Muscle of leg (tissue), 11 donors: ENCODE results near the gene CAMK2N2. TPM values are rescaled to one million over a fixed set of nuclear protein-coding genes. Genes with fewer than 3 reads are reported as not detected.
A peak's percentile ranks its signal among the peaks of the same experiment; 100 is the strongest.
"Not testable (repeated sequence)": the region's sequence is repeated elsewhere in the genome, so short reads cannot be mapped to it uniquely, and the experiment has no call there.

Source experiments
- DNase-seq: peaks from one replicate; pipeline ENCODE4 v3.0.0; 2013
- H3K27ac ChIP-seq: one replicate; pipeline ENCODE4 v1.5.1; 2013; ENCODE audit warnings: mild to moderate bottlenecking, low read length, control low read depth
- H3K27me3 ChIP-seq: one replicate; pipeline ENCODE4 v1.6.1; 2013; ENCODE audit warnings: low read length; ENCODE audit not compliant: control insufficient read depth, insufficient read depth
- H3K36me3 ChIP-seq: one replicate; pipeline ENCODE4 v1.6.1; 2013; ENCODE audit warnings: low read length; ENCODE audit not compliant: control insufficient read depth, insufficient read depth
- H3K4me1 ChIP-seq: one replicate; pipeline ENCODE4 v1.6.1; 2013; ENCODE audit warnings: low read length; ENCODE audit not compliant: control insufficient read depth, insufficient read depth
- H3K4me3 ChIP-seq: one replicate; pipeline ENCODE4 v1.5.1; 2013; ENCODE audit warnings: low read length, control low read depth
- H3K9me3 ChIP-seq: replicated peaks from 2 replicates; pipeline ENCODE4 v1.6.1; 2013; ENCODE audit warnings: low read depth, low read length; ENCODE audit not compliant: control insufficient read depth
- WGBS: methylation state at CpG from one replicate; pipeline ENCODE4 v1.1.5; 2013; ENCODE audit warnings: missing lambda C conversion rate; ENCODE audit not compliant: insufficient coverage; 5-methylcytosine and 5-hydroxymethylcytosine counted together
- polyA plus RNA-seq, 8 donors: library from polyadenylated mRNA; unstranded; fragments of 120-200 nt; gene quantifications; one replicate each; pipeline versions ENCODE4 v1.2.1 to v1.2.3, GENCODE V29; 2013; ENCODE audit warnings: inconsistent platforms in 1 of 8, low replicate concordance in 1 of 8; ENCODE audit not compliant: insufficient read length in 8 of 8, insufficient read depth in 1 of 8
- total RNA-seq: library from RNA; stranded (reverse); fragments of 120-200 nt; gene quantifications from one replicate; pipeline ENCODE4 v1.2.4, GENCODE V29; 2013

The CAMK2N2 gene
- total and polyA plus RNA-seq, 9 donors, result 0.04 to 0.16 (median 0.10) TPM; not detected in 6

GRCh38 chr3:184275961-184276910 lies 14.9 kb upstream of the CAMK2N2 start, which contains the start of gene ECE2:
Gene ECE2 (plus strand): TSS chr3:184276022. CDS start chr3:184276154, 132 bp downstream.
- no peak for DNase-seq
- Histone ChIP-seq H3K4me1 (no peaks in the 10 kb centered on the region), H3K9me3 (no peaks in the 10 kb centered on the region), H3K4me3 (no peak within 1 kb of the TSS), H3K27me3 (peaks cover 56% of the 10 kb centered on the region), H3K36me3 (no peaks in the 10 kb centered on the region), H3K27ac (no peak within 1 kb of the TSS)
- WGBS, result 8% methylated on average over 62 of the region's 65 CpGs

GRCh38 chr3:184275381-184275701 lies 14.0 kb upstream of the CAMK2N2 start:
- H3K27ac ChIP-seq, result no peak overlapping the region
- DNase-seq, result no peak
- no peaks in the 10 kb centered on the region for H3K9me3 ChIP-seq
- H3K4me3 ChIP-seq, result no peak overlapping the region
- H3K36me3 ChIP-seq, result no peaks in the 10 kb centered on the region
- peaks cover 57% of the 10 kb centered on the region for H3K27me3 ChIP-seq
- WGBS, result 56% methylated on average over 8 of the region's 12 CpGs
- no peaks in the 10 kb centered on the region for H3K4me1 ChIP-seq

- no peak overlapping the region for H3K4me3 ChIP-seq
- peaks cover 44% of the 10 kb centered on the region for H3K27me3 ChIP-seq
- H3K4me1 ChIP-seq, result no peaks in the 10 kb centered on the region
- H3K36me3 ChIP-seq, result no peaks in the 10 kb centered on the region
- no peaks in the 10 kb centered on the region for H3K9me3 ChIP-seq
- H3K27ac ChIP-seq, result no peak overlapping the region
- WGBS, result no CpG with 5 or more reads among the region's 1 CpG
- DNase-seq, result no peak
These were observed 10.9 kb upstream of the CAMK2N2 start for GRCh38 chr3:184272269-184272668.

GRCh38 chr3:184267249-184267648 lies 5.9 kb upstream of the CAMK2N2 start:
- not testable (repeated sequence) for H3K27ac ChIP-seq, H3K4me1 ChIP-seq, H3K4me3 ChIP-seq, DNase-seq, H3K36me3 ChIP-seq, H3K9me3 ChIP-seq
- WGBS, result no CpG with 5 or more reads among the region's 1 CpG
- H3K27me3 ChIP-seq, result peaks cover 37% of the 10 kb centered on the region

GRCh38 chr3:184262764-184263179 lies 1.4 kb upstream of the CAMK2N2 start:
- H3K36me3 ChIP-seq, result no peaks in the 10 kb centered on the region
- no peak overlapping the region for H3K27ac ChIP-seq
- peaks cover 23% of the 10 kb centered on the region for H3K4me1 ChIP-seq
- H3K4me3 ChIP-seq, result no peak overlapping the region
- WGBS, result 6% methylated on average over 4 of the region's 15 CpGs
- H3K27me3 ChIP-seq, result peaks cover 61% of the 10 kb centered on the region
- H3K9me3 ChIP-seq, result no peaks in the 10 kb centered on the region
- no peak for DNase-seq

- Histone ChIP-seq H3K4me1 (peaks cover 23% of the 10 kb centered on the region), H3K4me3 (peak overlapping the region; percentile 9), H3K27ac (no peak overlapping the region), H3K36me3 (no peaks in the 10 kb centered on the region), H3K27me3 (peaks cover 61% of the 10 kb centered on the region), H3K9me3 (no peaks in the 10 kb centered on the region)
- DNase-seq, result no peak
- under 1% methylated on average over 46 of the region's 66 CpGs for WGBS
These were observed 756 bp upstream of the CAMK2N2 start for GRCh38 chr3:184261854-184262763.

GRCh38 chr3:184260724-184261269 lies 556 bp downstream of the CAMK2N2 start:
- Histone ChIP-seq H3K9me3 (no peaks in the 10 kb centered on the region), H3K4me1 (peaks cover 23% of the 10 kb centered on the region), H3K4me3 (no peak overlapping the region), H3K27ac (no peak overlapping the region), H3K36me3 (no peaks in the 10 kb centered on the region), H3K27me3 (peaks cover 61% of the 10 kb centered on the region)
- DNase-seq, result no peak
- WGBS, result under 1% methylated on average over 38 of the region's 49 CpGs

GRCh38 chr3:184259878-184260723 lies 1.3 kb downstream of the CAMK2N2 start:
- H3K27me3 ChIP-seq, result peaks cover 55% of the 10 kb centered on the region

GRCh38 chr3:184259396-184259877 lies 1.9 kb downstream of the CAMK2N2 start:
- 2% methylated on average over 20 of the region's 28 CpGs for WGBS
- DNase-seq, result no peak

More at GRCh38 chr3:184259878-184260723, 1.3 kb downstream of the CAMK2N2 start:
- under 1% methylated on average over 90 of the region's 91 CpGs for WGBS
- H3K36me3 ChIP-seq, result no peaks in the 10 kb centered on the region
- H3K9me3 ChIP-seq, result no peaks in the 10 kb centered on the region
- peak; percentile 64 for DNase-seq
- H3K27ac ChIP-seq, result no peak overlapping the region
- peaks cover 23% of the 10 kb centered on the region for H3K4me1 ChIP-seq
- H3K4me3 ChIP-seq, result no peak overlapping the region

More at GRCh38 chr3:184259396-184259877, 1.9 kb downstream of the CAMK2N2 start:
- Histone ChIP-seq H3K27ac (no peak overlapping the region), H3K4me3 (no peak overlapping the region), H3K27me3 (peaks cover 52% of the 10 kb centered on the region), H3K9me3 (no peaks in the 10 kb centered on the region), H3K4me1 (peaks cover 23% of the 10 kb centered on the region), H3K36me3 (no peaks in the 10 kb centered on the region)
